GM18870 (cell line): Measurements from ENCODE around the gene CEP131.

Experiments used
- ATAC-seq: cut with Tn5 transposase; IDR thresholded peaks from one replicate; pipeline ENCODE4 v1.9.1; 2021; ENCODE audit warnings: moderate library complexity; ENCODE audit not compliant: unreplicated experiment

CEP131 gene

DNA sequence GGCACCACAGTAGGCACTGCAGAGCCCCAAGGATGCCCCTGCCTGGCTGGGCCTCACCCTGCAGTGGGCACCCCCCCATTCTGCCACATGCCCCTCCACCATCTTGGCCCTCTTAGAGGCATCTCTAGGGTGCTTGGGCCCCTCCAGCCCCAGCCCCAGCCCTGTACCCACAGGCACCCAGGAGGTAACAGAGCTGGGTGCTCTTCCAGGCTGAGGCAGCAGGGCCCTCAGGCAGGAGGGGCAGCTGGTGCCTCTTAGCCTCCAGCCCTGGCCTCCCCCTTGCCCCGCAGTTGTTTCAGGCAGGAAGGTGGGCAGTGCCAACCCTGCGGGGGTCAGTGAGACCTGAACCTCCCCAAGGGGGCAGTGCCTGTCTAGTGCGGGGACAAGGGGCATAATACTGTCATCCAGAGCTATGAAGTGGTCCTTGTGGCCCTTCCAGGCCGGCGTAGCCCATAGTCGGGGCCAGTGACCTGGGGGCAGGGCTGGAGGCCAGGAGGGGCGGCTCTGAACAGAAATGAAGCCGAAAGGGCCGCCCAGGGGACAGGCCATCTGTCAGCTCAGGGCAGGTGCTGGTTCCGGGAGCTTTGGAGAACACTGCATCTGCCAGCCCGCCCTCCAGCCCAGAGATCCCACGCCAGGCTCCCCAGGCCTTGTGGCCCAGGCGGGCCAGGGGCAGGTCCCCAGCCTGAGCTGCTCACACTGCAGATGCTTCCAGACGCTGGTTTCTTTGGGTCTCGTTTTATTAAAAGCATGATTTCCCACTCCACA lies 51.9 kb downstream of the CEP131 start:
- no peak for ATAC-seq

- no peak for ATAC-seq
Measured at GRCh38 chr17:81169870-81170309, 52.9 kb downstream of the CEP131 start.

- no peak for ATAC-seq
Measured at GRCh38 chr17:81167638-81168037, 55.1 kb downstream of the CEP131 start.

GRCh38 chr17:81167194-81167524 lies 55.6 kb downstream of the CEP131 start:
- no peak for ATAC-seq

DNA sequence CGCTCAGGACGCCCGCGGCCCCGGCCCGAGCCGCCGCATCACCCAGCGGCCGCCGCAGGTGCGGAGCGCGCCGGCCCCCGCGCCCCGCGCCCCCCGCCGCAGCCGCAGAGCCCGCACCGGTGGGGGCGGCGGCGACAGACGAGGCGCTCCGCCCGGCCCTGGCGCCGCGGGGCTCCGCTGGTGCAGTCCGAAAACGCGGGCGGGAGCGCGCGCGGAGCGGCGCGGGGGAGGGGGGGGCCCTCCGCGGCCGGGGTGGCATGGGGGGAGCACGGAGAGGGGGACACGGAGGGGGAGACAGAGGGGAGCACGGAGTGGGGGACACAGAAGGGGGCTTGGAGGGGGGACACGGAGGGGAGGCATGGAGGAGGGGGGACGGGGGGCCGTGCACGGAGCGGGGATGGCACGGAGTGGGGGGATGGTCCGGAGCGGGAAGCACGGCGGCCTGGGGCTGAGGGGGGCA lies 56.7 kb downstream of the CEP131 start, which contains the start of gene AATK:
TSS of gene AATK (minus strand) at position 189 of the 460 bp plus-strand sequence. CDS start 229 bp downstream, outside the sequence.
- no peak for ATAC-seq

- no peak for ATAC-seq
Measured at GRCh38 chr17:81165246-81166032, 57.3 kb downstream of the CEP131 start, which contains the start of gene PVALEF. Gene PVALEF, plus strand, starts transcription at chr17:81165507. Its CDS starts 15,720 bp downstream, at chr17:81181227.

DNA sequence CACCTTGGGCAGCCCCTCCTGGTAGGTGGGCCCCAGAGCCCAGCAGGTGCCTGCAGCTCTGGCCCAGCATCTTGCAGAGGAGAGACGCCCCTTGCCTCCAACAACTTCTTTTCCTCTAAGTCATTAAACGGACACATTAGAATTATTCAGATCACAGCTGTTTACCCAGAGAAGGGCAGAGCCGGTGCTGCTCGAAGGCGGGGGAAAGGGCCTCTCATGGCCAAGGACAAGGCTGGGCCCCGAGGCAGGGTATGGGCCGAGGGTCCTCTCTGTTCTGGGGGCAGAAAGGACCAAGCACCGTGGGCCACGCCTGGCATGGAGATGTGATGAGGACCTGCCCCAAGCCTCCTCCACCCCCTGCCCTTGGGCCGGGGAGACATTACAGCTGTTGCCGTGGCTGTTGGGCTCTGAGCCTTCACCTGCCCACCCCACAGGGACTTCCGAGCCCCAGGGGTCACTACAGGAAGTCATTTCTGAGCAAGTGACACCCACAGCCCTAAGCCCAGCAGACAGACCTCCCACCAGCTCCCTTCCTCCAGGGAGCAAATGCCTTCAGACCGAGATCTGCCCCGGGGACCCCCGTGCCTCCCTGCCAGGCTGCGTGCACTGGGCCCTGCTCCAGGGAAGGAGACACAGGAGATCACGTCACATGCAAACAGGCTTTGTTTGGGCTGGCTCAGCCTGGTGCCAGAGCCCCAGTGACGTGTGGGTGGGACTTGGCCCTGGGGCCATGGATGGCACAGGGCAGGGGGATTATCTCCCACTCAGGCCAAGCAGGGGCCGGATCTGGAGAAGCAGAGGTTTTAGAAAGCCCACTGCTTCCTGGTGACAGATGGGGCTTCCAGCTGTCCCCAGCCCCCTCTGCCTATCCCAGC lies 58.2 kb downstream of the CEP131 start:
- ATAC-seq: no peak

DNA sequence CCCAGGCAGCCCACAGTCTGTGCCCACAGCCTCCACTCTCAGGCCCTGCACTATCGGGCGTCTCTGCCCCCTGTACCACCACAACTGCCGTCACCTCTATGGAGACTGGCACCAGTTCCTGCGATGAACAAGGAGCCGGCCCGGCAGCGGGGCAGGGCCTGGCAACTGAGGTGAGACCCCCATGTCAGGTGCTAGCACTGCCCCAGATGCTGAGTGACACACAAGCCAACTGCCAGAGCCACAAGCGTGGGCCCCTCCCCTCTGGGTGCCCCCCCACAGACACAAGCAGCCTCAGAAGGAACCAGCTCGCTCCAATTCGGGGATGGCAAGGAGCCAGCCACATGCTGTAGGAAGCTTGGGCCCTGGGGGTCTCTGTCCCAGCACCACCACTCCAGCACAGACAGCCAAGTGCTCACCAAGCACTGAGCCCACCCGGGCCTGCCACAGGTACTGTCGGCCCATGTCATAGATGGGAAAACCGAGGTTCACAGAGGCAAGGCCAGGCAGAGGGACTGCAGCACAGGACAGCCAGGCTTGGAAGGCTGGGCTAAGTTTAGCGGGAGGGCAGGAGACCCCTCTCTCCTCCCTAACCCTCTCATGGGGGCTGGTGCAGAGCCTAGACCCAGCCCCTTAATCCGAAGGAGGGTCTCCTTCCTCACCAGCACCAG lies 58.9 kb downstream of the CEP131 start:
- ATAC-seq: no peak

DNA sequence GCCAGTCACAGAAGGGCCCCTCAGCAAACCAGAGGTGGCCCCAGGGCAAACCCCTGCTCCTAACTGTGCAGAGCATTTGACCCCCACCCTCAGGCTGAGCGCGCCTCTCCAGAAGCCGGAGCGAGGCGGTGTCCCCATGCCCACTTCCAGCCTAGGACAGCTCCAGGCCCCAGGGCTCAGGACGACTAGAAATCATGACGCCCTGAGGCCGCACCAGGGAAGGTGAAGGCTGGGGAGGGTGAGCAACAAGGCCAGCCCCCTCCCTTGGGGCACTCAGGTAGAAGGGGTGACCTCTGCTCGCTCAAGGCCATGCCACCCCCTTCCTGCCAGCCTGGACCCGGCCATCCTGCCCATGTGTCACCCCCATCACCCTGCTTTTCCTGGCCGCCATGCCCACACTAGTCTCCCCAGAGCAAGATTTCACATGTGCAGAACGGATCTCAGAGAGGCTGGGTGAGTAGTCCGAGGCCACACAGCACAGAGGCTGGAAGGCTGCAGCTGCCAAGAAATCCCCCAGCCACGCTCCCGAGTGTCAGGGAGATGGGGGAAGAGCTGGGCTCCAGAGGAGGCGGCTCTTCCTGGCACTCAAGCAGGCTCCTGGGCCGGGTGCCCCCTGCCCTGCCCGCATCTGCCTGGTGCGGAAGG lies 59.6 kb downstream of the CEP131 start:
- no peak for ATAC-seq

DNA sequence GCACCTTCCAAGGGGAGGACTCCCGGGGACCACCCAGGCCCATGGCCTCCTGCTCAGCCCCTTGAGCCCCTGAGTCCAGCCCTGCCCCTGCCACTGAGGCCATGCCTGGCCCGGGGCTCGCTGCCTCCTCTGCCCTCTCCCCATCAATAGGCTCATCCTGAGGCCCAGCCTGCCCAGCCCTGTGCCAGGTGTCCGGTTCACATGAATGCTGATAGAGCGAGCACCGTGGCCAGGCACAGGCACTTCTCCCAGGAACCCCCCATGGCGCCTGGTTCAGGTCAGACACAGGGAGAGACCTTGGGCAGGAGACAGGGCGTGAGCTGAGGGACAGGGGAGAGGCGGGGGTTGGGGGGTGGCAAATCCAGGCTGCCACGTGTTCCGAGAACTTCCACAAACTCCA lies 60.3 kb downstream of the CEP131 start:
- ATAC-seq: no peak

DNA sequence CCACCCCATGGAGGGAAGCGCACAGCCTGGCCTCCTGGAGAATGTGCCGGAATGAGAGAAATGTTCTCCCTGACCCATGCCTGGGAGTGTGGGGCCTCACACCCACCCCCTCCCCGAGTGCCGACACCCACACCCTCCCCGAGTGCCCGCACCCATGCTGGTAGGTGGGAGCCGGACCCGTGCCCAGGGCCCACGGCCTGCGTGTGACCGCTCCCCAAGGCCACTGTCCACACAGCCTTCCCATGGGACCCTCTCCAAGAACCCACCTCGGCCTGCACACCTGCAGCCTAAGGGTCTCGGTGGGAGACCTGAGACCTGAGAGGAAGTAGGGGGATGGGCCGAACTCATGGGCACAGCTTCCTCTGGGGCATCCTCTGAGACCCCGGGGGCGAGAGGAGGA lies 60.8 kb downstream of the CEP131 start:
- no peak for ATAC-seq

DNA sequence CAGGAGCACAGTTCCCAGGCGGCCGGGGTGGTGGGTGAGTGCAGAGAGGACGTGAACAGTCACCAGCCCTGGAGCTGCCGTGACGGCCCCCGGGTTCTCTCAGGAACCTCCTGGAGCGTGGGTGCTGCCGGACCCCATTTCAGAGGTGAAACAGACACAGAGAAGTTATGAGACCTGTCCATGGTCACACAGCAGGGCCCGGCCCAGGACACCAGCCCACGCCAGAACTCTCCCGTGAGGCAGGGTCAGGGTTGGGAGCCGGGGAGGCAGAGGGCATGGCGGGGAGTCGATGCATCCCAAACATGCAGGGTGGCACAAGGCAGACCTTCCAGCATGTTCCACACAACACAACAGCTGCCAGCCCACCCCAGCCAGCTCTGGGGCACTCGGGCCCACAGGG lies 61.2 kb downstream of the CEP131 start:
- ATAC-seq: no peak

- ATAC-seq: no peak
Measured at GRCh38 chr17:81160747-81161453, 61.9 kb downstream of the CEP131 start.

DNA sequence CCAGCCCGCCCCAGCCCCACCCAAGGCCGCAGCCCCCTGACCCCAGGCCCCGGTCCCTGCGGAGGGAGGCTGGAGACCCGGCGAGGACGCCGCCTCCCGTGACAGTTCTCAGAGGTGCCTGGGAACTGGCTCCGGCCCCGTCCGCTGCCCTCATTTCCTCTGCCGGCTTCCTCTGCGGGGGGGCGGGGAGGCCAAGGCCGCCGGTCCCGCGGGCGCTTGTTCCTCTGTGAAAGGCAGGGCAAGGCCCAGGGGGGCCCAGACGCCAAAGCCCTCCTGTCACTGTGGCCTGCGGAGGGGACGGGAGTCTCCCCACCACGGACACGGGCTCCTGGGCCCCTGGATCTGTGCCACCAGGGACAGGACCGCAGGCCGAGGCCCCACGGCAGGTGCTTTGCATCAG lies 62.5 kb downstream of the CEP131 start:
- ATAC-seq: no peak

DNA sequence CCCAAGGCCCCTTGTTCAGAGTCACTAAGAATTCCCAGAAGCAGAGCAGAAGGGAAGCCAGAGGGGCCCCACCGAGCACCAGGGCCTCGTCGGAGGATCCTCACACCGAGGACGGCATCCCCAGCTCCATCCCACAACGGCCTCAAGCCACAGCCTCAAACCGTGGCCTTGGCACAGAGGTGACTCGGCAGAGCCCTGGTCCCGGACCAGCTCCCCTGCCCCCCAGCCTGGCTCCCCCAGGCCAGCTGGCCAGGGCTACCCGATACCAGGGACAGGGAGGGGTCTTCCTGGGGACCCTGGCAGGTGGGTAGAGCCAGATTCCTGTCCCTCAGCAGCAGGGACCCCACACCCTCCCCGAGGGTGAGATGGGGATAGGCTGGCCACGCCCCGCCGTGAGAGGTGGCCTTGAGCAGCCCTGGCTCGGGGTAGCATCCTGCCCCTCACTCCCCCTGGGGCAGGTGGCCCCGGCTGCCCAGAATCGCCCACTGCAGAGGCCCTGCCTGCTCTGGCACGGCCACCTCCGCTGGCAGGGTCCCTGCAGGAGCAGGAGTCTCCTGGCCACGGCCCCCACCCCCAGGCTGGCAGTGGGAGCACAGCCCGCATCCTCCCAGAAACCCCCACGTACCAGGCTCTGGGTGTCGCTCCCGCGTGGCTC lies 63.0 kb downstream of the CEP131 start:
- no peak for ATAC-seq

DNA sequence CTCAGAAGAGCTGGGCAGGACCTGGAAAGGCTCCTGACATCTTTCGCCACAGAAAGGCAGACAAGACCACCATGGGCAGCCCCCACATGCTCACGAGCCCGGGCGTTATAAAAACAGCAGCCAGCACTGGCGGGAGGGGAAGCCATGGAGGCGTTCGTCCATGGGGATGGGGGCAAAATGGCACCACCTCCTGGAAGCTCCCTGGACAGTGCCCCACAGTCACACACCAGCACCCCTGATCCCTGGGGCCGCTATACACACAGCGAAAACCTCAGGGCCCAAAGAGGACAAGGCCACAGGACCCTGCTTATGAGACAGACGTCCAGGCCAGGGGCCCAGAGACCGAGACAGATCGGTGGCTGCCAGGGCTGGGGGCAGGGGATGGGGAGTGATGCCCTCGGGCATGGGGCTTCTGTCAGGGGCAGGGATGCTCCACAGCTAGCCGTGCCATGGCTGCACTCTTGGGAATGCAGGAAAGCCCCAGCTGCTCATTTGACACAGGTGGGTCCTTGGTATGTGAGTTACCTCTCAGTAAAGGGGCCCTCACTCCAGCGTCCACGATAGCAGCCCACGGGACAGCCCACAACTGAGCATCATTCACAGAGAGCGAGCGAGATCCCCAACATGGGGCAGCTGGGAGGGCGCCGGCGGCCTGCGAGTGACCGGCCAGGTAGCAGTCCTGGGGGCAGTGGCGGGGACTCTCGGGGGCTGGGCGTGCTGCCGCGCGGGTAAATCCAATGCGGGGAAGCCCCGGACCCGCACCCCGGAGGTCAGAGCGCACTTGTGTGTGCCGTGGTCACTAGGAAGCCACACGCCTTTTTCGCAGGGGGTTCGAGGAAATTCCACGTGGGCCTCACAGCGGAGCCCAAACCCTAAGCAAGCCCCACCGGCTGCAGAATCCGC lies 63.8 kb downstream of the CEP131 start:
- ATAC-seq: no peak

DNA sequence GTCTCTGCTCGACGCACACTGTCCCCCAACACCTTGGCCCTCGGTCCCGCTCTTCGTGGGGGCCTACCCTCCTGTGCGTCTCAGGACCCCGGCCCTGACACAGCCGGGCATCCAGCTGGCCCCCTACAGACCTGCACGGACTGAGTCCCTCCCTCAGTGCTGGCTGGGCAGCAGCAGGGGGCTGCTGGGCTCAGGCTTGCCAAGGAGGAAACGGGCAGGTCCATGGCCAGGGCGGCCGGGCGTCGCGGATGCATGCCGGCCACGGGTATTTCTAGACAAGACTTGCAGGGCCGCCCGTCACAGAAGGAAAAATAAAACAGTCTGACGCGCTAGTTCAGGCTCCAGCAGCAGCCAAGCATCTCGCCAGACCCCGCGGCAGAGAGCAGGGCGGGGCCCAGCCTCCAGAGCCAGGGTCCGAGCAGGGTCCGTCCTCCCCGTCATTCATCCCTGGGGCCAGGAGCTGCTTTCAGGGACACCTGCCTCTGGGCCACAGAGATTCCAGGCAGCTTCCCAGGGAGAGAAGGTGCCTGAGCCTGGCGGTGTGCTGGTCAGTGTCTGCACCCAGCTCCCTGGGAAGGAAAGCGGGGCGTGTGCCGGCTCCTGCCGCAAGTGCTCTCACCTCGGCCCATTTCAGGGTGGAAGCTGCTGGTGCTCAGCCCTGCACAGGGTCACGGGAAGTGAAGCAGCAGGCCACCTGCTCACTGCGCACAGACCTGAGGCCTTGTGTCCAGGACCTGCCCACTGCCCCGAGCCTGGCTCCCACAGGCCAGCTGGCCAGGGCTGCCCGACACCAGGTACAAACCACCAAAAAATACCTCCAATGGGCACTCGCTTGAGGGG lies 64.7 kb downstream of the CEP131 start:
- no peak for ATAC-seq
